Activated CD4-positive, alpha-beta T cell treated with anti-CD3 and anti-CD28 coated beads, Interleukin-2, amount 50 U/mL, for 24 hours (primary cell): Measurements from ENCODE around the gene USP20.
"Not testable (repeated sequence)": the region's sequence is repeated elsewhere in the genome, so short reads cannot be mapped to it uniquely, and the experiment has no call there.

Experiments
- DNase-seq, 2 donors: peaks; one replicate each; pipeline ENCODE4 v3.0.0-alpha.2; 2020; ENCODE audit warnings: low read depth in 1 of 2, low spot score in 1 of 2

Gene USP20

GRCh38 chr9:129835128-129835859, at the start of gene USP20, which contains the start of gene C9orf78:
USP20 (plus strand) TSS chr9:129835458; CDS start chr9:129852556, 17,098 bp downstream.
C9orf78 (minus strand) TSS chr9:129835275; CDS start chr9:129835221, 54 bp downstream.
- peak; percentile 91 to 96 for DNase-seq

GRCh38 chr9:129785866-129786265, 49.4 kb upstream of the USP20 start:
- no peak for DNase-seq

- DNase-seq, result no peak
Measured at GRCh38 chr9:129786481-129786880, 48.8 kb upstream of the USP20 start.

DNA sequence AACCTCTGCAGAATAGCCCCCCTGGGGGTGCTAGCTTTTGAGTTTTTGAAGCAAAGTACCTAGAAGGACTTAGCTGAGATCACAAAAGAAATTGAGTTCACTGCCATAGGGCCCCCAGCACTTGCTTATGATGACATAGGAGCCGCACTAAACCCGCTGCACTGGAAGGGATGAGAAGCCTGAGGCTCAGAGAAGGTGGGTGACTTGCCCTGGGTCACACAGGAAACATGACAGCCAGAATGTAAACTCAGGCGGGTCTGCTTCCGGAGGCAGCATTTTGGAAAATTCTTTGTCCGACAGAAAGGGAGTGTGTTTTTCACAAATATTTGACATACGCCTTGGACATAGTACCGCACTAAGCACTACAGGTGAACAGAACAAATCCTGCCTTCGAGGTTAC, 40.7 kb upstream of the USP20 start:
- no peak for DNase-seq

DNA sequence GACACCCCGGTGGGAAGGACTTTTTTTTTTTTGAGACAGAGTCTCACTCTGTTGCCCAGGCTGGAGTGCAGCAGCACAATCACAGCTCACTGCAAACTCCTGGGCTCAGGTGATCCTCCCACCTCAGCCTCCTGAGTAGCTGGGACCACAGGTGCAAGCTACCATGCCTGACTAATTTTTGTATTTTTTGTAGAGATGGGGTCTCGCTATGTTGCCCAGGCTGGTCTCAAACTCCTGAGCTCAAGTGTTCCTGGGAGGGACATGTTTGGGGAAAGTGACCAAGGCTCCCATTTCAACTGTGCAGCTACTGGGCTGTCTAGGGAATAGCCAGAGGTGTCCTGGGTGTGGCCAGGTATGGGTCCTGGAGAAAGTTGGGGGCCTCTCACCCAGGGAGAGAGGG, 39.2 kb upstream of the USP20 start:
- not testable (repeated sequence) for DNase-seq

GRCh38 chr9:129798973-129799372, 36.3 kb upstream of the USP20 start:
- DNase-seq, result no peak

GRCh38 chr9:129801504-129801903, 33.8 kb upstream of the USP20 start:
- no peak for DNase-seq

- DNase-seq, result peak; percentile 92 to 94
Measured at GRCh38 chr9:129802833-129803675, 32.2 kb upstream of the USP20 start, which contains the start of gene TOR1B. TOR1B (plus strand) TSS chr9:129803184; CDS start chr9:129803213, 29 bp downstream.

DNA sequence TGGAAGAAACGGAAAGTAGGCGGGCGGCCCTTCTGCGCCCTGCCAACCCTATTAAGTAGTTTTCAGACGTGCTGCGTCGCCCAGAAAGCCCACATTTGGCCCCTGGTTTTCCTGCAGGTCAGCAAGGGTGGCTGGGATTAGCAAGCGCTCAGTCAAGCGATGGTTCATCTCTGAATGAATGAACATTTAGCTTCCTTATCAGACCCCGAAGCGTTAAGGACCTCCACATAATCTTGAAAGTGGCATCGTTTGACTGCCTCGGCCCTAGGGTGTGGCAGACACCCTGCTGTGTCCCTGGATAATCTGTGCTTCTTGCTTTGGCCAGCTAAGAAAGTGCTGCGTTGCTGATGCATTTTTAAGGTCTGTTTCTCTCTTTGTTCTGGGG, 31.6 kb upstream of the USP20 start:
- DNase-seq, result no peak

DNA sequence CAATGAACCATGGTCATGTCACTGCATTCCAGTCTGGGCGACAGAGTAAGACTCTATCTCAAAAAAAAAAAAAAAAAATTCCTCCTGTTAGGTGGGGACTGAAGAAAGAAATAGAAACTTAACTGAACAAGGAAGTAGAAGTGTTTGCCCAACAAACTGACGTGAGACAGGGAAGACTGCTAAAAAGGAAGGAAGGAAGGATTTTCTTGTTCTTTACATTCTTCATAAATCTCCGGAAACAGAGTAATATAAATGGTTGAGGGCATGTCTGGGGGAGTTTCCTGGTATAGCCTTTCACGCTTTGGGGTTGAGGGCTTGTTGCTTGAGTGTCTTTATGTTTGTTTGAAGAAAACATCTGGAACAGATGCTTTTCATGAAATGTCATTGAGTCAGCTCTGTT, 29.2 kb upstream of the USP20 start:
- DNase-seq, result no peak

DNA sequence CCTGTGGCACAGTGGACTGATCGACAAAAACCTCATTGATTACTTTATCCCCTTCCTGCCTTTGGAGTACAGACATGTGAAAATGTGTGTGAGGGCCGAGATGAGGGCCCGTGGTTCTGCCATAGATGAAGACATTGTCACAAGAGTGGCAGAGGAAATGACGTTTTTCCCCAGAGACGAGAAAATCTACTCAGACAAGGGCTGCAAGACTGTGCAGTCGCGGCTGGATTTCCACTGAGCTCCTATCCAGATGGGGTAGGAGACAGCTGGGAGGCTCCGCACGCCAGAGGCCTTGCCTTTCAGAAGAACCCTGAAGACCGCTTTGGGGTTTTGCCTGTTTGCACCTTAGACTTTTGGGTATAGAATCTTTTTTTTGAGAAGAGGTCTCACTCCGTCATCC, 25.9 kb upstream of the USP20 start:
- DNase-seq, result no peak

DNA sequence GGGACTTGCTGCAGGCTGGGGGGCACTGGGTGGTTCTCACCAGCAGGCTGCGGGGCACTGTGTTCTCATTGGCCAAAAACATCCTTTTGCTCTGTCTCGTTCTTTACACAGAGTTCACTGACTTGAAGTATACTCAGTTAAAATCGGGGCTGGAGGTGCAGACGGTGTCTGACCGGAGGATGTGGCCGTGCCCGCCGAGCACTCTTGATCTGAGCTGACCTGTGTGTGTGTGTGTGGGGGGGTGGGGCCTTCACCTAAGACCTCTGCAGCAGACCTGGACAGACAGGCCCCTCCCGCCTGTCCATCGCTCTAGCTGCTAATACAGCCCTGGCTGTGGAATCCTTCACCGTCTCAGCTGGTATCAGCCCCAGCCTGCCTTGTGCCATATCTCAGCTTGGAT, 25.1 kb upstream of the USP20 start:
- DNase-seq, result no peak

- DNase-seq, result no peak
Measured at GRCh38 chr9:129810788-129811187, 24.5 kb upstream of the USP20 start.

DNA sequence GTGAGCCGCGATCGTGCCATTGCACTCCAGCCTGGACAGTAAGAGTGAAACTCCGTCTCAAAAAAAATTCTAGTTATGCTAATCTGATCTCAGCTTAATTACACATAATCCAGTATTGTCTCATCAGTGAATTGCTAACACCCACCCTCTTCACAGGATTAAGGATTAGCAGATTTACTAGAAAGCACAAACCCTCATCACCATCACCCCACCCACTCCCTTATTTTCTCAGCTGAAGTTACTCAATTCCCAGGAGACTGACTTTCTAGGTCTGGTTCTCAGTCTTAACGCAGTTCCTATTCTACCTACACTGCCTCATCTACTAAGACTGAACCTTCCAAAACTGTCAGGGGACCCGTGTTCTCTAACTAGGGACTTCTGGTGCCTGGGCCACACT, 23.3 kb upstream of the USP20 start:
- DNase-seq, result no peak

DNA sequence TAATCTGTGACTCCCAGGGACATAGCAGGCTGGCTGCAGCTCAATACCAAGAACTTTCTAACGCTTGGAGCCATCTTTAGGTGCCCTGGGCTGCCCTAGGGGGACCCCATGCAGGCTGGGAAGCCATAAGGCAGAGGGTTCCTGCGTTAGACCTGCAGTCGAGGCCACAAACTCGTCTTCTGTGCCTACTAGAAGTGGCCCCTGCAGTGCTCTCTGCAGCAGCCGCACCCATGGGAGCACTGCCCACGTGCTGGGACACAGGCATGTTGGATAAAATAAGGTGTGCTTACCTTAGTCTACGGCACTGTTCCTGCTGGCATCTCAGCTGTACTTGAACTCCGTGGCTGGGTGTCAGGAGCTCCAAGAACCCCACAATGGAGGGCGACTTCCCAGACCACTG, 22.9 kb upstream of the USP20 start:
- no peak for DNase-seq

- DNase-seq, result no peak
Measured at GRCh38 chr9:129813661-129814060, 21.6 kb upstream of the USP20 start.

- DNase-seq, result no peak
Measured at GRCh38 chr9:129814432-129815223, 20.6 kb upstream of the USP20 start.

DNA sequence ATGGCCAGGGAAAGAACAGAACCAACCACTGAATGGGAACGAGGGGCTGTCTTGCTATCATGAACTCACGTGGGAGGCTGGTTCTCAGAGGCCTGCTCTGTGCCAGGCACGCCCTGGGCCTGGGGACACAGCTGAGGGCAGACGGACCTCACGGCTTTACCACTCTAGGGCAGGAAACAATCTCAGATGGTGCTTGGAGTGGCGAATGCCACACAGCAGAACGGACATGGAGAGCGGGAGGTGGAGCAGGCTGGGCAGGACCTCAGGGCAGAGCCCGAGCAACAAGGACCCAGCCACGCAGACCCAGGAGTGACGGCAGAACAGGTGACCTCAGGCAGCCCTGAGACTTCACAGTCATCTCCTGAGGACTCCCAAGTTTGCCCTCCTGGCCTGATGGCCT, 20.0 kb upstream of the USP20 start:
- DNase-seq, result no peak

GRCh38 chr9:129816501-129817435, 18.5 kb upstream of the USP20 start:
- DNase-seq, result no peak

DNA sequence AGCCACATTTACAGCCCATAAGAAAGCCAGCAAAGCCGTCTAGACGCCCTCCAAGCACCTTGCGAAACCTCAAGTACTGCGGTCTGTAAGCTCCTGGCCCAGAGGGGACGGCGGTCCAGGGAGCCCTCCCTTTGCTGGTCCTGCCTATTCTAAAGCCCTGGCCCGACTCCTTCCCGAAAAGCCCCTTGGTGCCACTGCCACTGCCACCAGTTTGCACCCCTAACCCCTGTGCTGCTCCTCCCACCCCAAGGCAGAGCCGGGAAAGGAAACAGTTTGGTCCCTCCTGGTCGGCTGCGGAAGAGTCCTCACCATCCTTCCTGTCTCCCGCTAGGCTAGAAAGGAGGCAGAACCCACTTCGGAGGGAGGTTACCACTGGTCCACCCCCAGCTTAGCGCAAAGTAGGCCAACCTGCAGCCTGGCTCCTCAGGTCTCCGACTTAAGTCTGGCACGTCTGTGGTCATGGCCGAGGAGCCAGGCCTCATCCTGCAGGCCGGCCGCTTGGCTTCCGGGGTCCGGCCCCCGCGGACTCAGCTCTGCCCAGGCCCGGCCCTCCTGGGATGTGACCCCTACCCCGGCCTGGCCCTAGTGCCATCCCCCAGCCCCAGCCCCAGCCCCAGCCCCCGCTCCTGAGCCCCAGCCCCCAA, 12.2 kb upstream of the USP20 start:
- DNase-seq, result no peak
